SW480 (cell line): Measurements from ENCODE around the gene CCL23.

Experiments
- DNase-seq: peaks from one replicate; pipeline ENCODE4 v3.0.0-alpha.2; 2016; ENCODE audit warnings: low spot score

Gene CCL23

GRCh38 chr17:35969558-35970380, 48.0 kb downstream of the CCL23 start:
- peak; percentile 64 for DNase-seq

- DNase-seq = no peak
These were observed 49.2 kb downstream of the CCL23 start for GRCh38 chr17:35968520-35969054.

- no peak for DNase-seq
These were observed 52.5 kb downstream of the CCL23 start for GRCh38 chr17:35965272-35965671.

- DNase-seq = no peak
These were observed 54.1 kb downstream of the CCL23 start for GRCh38 chr17:35963663-35964062.
